ENCODE results near the gene SMG5. TPM values are rescaled to one million over a fixed set of nuclear protein-coding genes. Genes with fewer than 3 reads are reported as not detected.

Gene SMG5
- polyA plus RNA-seq, 1 experiment = 32.6 TPM

GRCh38 chr1:156295391-156295947 is 12.8 kb upstream of the SMG5 start, which contains the start of gene GLMP:
TSS of gene GLMP (minus strand) at chr1:156295679. CDS start at chr1:156295645, 34 bp downstream.
- POLR2A ChIA-PET = interaction anchor here (0.6 kb wide), 1 partner anchor 52 kb away, joined by 5 read pairs; no protein-coding TSS in a partner anchor
- Histone ChIP-seq H3K4me3 (ENCODE audit: low read depth, low read length) (peak within 1 kb of the TSS; percentile 69), H3K36me3 (ENCODE audit: control insufficient read depth, insufficient read depth, low read length) (peaks cover 3% of the 10 kb centered on the region; the same call in 1 of the 2 replicates), H3K27me3 (ENCODE audit: control insufficient read depth, insufficient read depth, low read length) (no peaks in the 10 kb centered on the region)
- no peak for DNase-seq (ENCODE audit: low read depth)
- CTCF ChIA-PET = interaction anchor here (1.4 kb wide), 1 partner anchor 12 kb away, joined by 3 read pairs; the partner anchor contains the start of gene TMEM79
- TF ChIP-seq CTCF (IDR thresholded peaks at IDR 0.05; ENCODE audit: insufficient read depth, low read depth, low read length) = no peak

DNA sequence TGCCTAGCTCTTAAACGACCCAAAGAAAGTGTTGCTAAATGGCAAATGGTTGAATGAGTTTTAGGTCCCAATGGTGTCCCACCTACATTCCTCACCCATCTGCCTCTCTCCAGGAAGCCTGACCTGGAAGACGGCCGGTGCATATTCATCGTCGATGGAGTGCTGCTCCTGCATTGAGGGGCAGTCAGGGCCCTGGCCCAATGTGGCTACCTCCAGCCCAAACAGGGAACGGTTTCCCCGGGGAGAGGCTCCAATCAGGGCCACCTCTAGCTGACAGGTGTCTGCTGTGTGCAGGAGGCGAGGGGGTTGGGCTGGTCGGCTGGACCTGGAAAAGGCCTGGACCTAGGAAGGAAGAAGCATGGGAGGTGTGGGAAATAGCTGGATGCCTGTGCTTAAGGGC is 11.3 kb upstream of the SMG5 start:
- CTCF ChIA-PET = no interaction called here
- H3K36me3 ChIP-seq (ENCODE audit: control insufficient read depth, insufficient read depth, low read length) = peaks cover 4% of the 10 kb centered on the region; the same call in 1 of the 2 replicates
- no peak for DNase-seq (ENCODE audit: low read depth)
- no peaks in the 10 kb centered on the region for H3K27me3 ChIP-seq (ENCODE audit: control insufficient read depth, insufficient read depth, low read length)
- POLR2A ChIA-PET = no interaction called here
- H3K4me3 ChIP-seq (ENCODE audit: low read depth, low read length) = no peak overlapping the region
- no peak for TF ChIP-seq CTCF (IDR thresholded peaks at IDR 0.05; ENCODE audit: insufficient read depth, low read depth, low read length)

GRCh38 chr1:156293098-156293434 is 10.4 kb upstream of the SMG5 start:
- H3K27me3 ChIP-seq (ENCODE audit: control insufficient read depth, insufficient read depth, low read length) = no peaks in the 10 kb centered on the region
- peaks cover 4% of the 10 kb centered on the region; the same call in 1 of the 2 replicates for H3K36me3 ChIP-seq (ENCODE audit: control insufficient read depth, insufficient read depth, low read length)
- ChIA-PET POLR2A (no interaction called here), CTCF (no interaction called here)
- no peak for DNase-seq (ENCODE audit: low read depth)
- no peak for TF ChIP-seq CTCF (IDR thresholded peaks at IDR 0.05; ENCODE audit: insufficient read depth, low read depth, low read length)
- H3K4me3 ChIP-seq (ENCODE audit: low read depth, low read length) = no peak overlapping the region

- TF ChIP-seq CTCF (IDR thresholded peaks at IDR 0.05; ENCODE audit: insufficient read depth, low read depth, low read length) = no peak
- peak overlapping the region; percentile 50 for H3K4me3 ChIP-seq (ENCODE audit: low read depth, low read length)
- peak; percentile 37 for DNase-seq (ENCODE audit: low read depth)
- ChIA-PET CTCF (interaction anchor here (1.0 kb wide), 1 partner anchor 9 kb away, joined by 3 read pairs; the partner anchor contains the start of gene SMG5), POLR2A (no interaction called here)
- peaks cover 4% of the 10 kb centered on the region; the same call in 1 of the 2 replicates for H3K36me3 ChIP-seq (ENCODE audit: control insufficient read depth, insufficient read depth, low read length)
- no peaks in the 10 kb centered on the region for H3K27me3 ChIP-seq (ENCODE audit: control insufficient read depth, insufficient read depth, low read length)
Observed at GRCh38 chr1:156291226-156292061, 8.8 kb upstream of the SMG5 start.

GRCh38 chr1:156289857-156290256 is 7.2 kb upstream of the SMG5 start:
- no peak for TF ChIP-seq CTCF (IDR thresholded peaks at IDR 0.05; ENCODE audit: insufficient read depth, low read depth, low read length)
- Histone ChIP-seq H3K4me3 (ENCODE audit: low read depth, low read length) (no peak overlapping the region), H3K27me3 (ENCODE audit: control insufficient read depth, insufficient read depth, low read length) (no peaks in the 10 kb centered on the region), H3K36me3 (ENCODE audit: control insufficient read depth, insufficient read depth, low read length) (peaks cover 4% of the 10 kb centered on the region)
- no peak for DNase-seq (ENCODE audit: low read depth)
- CTCF ChIA-PET = no interaction called here
- POLR2A ChIA-PET = no interaction called here
